Activated CD4-positive, alpha-beta T cell treated with anti-CD3 and anti-CD28 coated beads for 4 hours (primary cell): ENCODE data around the gene HMGCLL1.

Experiments used
- DNase-seq, 2 donors: peaks; one replicate each; pipeline ENCODE4 v3.0.0-alpha.2; 2020

Gene HMGCLL1

GRCh38 chr6:55530931-55531330 lies 48.1 kb downstream of the HMGCLL1 start:
- DNase-seq: no peak

- no peak for DNase-seq
Measured at GRCh38 chr6:55528624-55529023, 50.4 kb downstream of the HMGCLL1 start.

- no peak for DNase-seq
Measured at GRCh38 chr6:55524441-55524840, 54.6 kb downstream of the HMGCLL1 start.

GRCh38 chr6:55518529-55519060 lies 60.4 kb downstream of the HMGCLL1 start:
- no peak for DNase-seq

- DNase-seq: no peak
Measured at GRCh38 chr6:55516736-55517135, 62.3 kb downstream of the HMGCLL1 start.

GRCh38 chr6:55512904-55513303 lies 66.1 kb downstream of the HMGCLL1 start:
- no peak for DNase-seq

GRCh38 chr6:55511122-55511800 lies 67.7 kb downstream of the HMGCLL1 start:
- no peak for DNase-seq

- no peak for DNase-seq
Measured at GRCh38 chr6:55499591-55499990, 79.4 kb downstream of the HMGCLL1 start.

GRCh38 chr6:55497694-55498093 lies 81.3 kb downstream of the HMGCLL1 start:
- DNase-seq: no peak

- no peak for DNase-seq
Measured at GRCh38 chr6:55496201-55496600, 82.8 kb downstream of the HMGCLL1 start.

GRCh38 chr6:55495277-55495676 lies 83.7 kb downstream of the HMGCLL1 start:
- no peak for DNase-seq

GRCh38 chr6:55494411-55494810 lies 84.6 kb downstream of the HMGCLL1 start:
- DNase-seq: no peak

GRCh38 chr6:55492259-55492658 lies 86.7 kb downstream of the HMGCLL1 start:
- DNase-seq: no peak

- DNase-seq: no peak
Measured at GRCh38 chr6:55490871-55491270, 88.1 kb downstream of the HMGCLL1 start.

GRCh38 chr6:55474382-55474781 lies 104.6 kb downstream of the HMGCLL1 start:
- DNase-seq: no peak

GRCh38 chr6:55473722-55474121 lies 105.3 kb downstream of the HMGCLL1 start:
- DNase-seq: no peak

GRCh38 chr6:55469951-55470366 lies 109.0 kb downstream of the HMGCLL1 start:
- DNase-seq: no peak

GRCh38 chr6:55456016-55456415 lies 123.0 kb downstream of the HMGCLL1 start:
- DNase-seq: no peak

- DNase-seq: no peak
Measured at GRCh38 chr6:55450005-55450404, 129.0 kb downstream of the HMGCLL1 start.

- no peak for DNase-seq
Measured at GRCh38 chr6:55449225-55449624, 129.8 kb downstream of the HMGCLL1 start.

GRCh38 chr6:55448451-55448850 lies 130.5 kb downstream of the HMGCLL1 start:
- DNase-seq: no peak

- DNase-seq: no peak
Measured at GRCh38 chr6:55447891-55448290, 131.1 kb downstream of the HMGCLL1 start.

- DNase-seq: no peak
Measured at GRCh38 chr6:55445648-55446204, 133.3 kb downstream of the HMGCLL1 start.

- DNase-seq: no peak
Measured at GRCh38 chr6:55443238-55444134, 135.5 kb downstream of the HMGCLL1 start.
